ENCODE results near the gene DPF3. TPM values are rescaled to one million over a fixed set of nuclear protein-coding genes. Genes with fewer than 3 reads are reported as not detected.

Gene DPF3
- total RNA-seq, 1 donor from 2014 or later = 1.1 TPM

- no peak for DNase-seq (ENCODE audit: low spot score)
- H3K4me1 Mint-ChIP-seq (ENCODE audit: low read depth) = peaks cover 30% of the 10 kb centered on the region
- no peak for TF ChIP-seq CTCF (IDR thresholded peaks at IDR 0.05)
- H3K36me3 Mint-ChIP-seq (ENCODE audit: low read depth) = no peaks in the 10 kb centered on the region
- H3K9me3 Mint-ChIP-seq (ENCODE audit: low read depth) = no peaks in the 10 kb centered on the region
- H3K27me3 Mint-ChIP-seq (ENCODE audit: low read depth) = no peaks in the 10 kb centered on the region
- H3K27ac Mint-ChIP-seq (ENCODE audit: unreplicated experiment) = no peak overlapping the region
- H3K4me3 Mint-ChIP-seq (ENCODE audit: unreplicated experiment) = no peak overlapping the region
Observed at GRCh38 chr14:72663956-72664650, 229.8 kb downstream of the DPF3 start.

- Mint-ChIP-seq H3K36me3 (ENCODE audit: low read depth) (no peaks in the 10 kb centered on the region), H3K4me1 (ENCODE audit: low read depth) (peaks cover 30% of the 10 kb centered on the region), H3K27me3 (ENCODE audit: low read depth) (no peaks in the 10 kb centered on the region), H3K4me3 (ENCODE audit: unreplicated experiment) (no peak overlapping the region), H3K27ac (ENCODE audit: unreplicated experiment) (no peak overlapping the region), H3K9me3 (ENCODE audit: low read depth) (no peaks in the 10 kb centered on the region)
- no peak for TF ChIP-seq CTCF (IDR thresholded peaks at IDR 0.05)
- DNase-seq (ENCODE audit: low spot score) = no peak
Observed at GRCh38 chr14:72663076-72663487, 230.8 kb downstream of the DPF3 start.

GRCh38 chr14:72662214-72662613 is 231.7 kb downstream of the DPF3 start:
- Mint-ChIP-seq H3K27me3 (ENCODE audit: low read depth) (no peaks in the 10 kb centered on the region), H3K27ac (ENCODE audit: unreplicated experiment) (no peak overlapping the region), H3K4me3 (ENCODE audit: unreplicated experiment) (no peak overlapping the region), H3K9me3 (ENCODE audit: low read depth) (no peaks in the 10 kb centered on the region), H3K4me1 (ENCODE audit: low read depth) (peaks cover 30% of the 10 kb centered on the region), H3K36me3 (ENCODE audit: low read depth) (no peaks in the 10 kb centered on the region)
- no peak for TF ChIP-seq CTCF (IDR thresholded peaks at IDR 0.05)
- no peak for DNase-seq (ENCODE audit: low spot score)

GRCh38 chr14:72657214-72657921 is 236.5 kb downstream of the DPF3 start:
- H3K4me3 Mint-ChIP-seq (ENCODE audit: unreplicated experiment) = no peak overlapping the region
- DNase-seq (ENCODE audit: low spot score) = no peak
- no peaks in the 10 kb centered on the region for H3K9me3 Mint-ChIP-seq (ENCODE audit: low read depth)

More at GRCh38 chr14:72657214-72657921, 236.5 kb downstream of the DPF3 start:
- no peak for TF ChIP-seq CTCF (IDR thresholded peaks at IDR 0.05)
- Mint-ChIP-seq H3K27ac (ENCODE audit: unreplicated experiment) (no peak overlapping the region), H3K36me3 (ENCODE audit: low read depth) (no peaks in the 10 kb centered on the region), H3K27me3 (ENCODE audit: low read depth) (no peaks in the 10 kb centered on the region), H3K4me1 (ENCODE audit: low read depth) (no peaks in the 10 kb centered on the region)
